Measurements from ENCODE around the gene NR4A1. TPM values are rescaled to one million over a fixed set of nuclear protein-coding genes. Genes with fewer than 3 reads are reported as not detected.
A peak's percentile ranks its signal among the peaks of the same experiment; 100 is the strongest.

Gene NR4A1
- total RNA-seq, 1 experiment from 2014 or later = 25.8 TPM

DNA sequence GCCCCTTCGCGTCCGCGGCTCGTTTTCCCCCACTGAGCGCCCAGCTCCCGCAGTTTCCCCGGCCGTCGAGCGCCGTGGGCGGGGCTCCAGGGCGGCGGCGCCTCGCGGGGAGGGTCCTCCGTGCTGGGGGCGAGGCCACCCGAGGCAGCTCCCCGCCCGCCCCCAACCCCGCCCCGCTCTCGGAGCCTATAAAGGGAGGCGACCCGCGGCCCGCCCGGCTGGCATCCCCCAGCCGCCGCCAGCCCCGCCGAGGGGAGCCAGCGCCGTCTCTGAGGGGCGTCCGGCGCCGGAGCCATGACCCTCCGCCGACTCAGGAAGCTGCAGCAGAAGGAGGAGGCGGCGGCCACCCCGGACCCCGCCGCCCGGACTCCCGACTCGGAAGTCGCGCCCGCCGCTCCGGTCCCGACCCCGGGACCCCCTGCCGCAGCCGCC lies 44.5 kb upstream of the NR4A1 start, which contains the start of gene TAMALIN:
Gene TAMALIN, plus strand, starts transcription at position 221 of the 432 bp plus-strand sequence. Its CDS starts 74 bp downstream, at position 295.
- H3K27ac ChIP-seq (ENCODE audit: insufficient read length, low read depth, low read length) = no peak within 1 kb of the TSS
- H3K79me2 ChIP-seq (ENCODE audit: insufficient read depth, low read length) = no peaks in the 10 kb centered on the region
- no peak within 1 kb of the TSS for H4K8ac ChIP-seq (replicated peaks; ENCODE audit: insufficient read length, low read depth, low read length)
- H4K5ac ChIP-seq (ENCODE audit: insufficient read length, low read depth, low read length) = no peak within 1 kb of the TSS
- peak within 1 kb of the TSS; percentile 50; the same call in 1 of the 2 replicates for H3K14ac ChIP-seq (ENCODE audit: insufficient read depth, low read length)
- H2BK15ac ChIP-seq (ENCODE audit: low read depth, low read length) = no peak within 1 kb of the TSS
- Mint-ChIP-seq H3K4me3 (peak within 1 kb of the TSS; percentile 75 to 96), H3K27ac (no peak within 1 kb of the TSS), H3K27me3 (ENCODE audit: low read depth) (peaks cover 68% of the 10 kb centered on the region), H3K9me3 (no peaks in the 10 kb centered on the region; a peak in 2 of 5 replicates), H3K36me3 (ENCODE audit: insufficient read depth in 1 of 3, low read depth in 3 of 3) (peaks cover 0 to 8% (median 7%) of the 10 kb centered on the region in 3 experiments; a peak in 5 of 7 replicates), H3K4me1 (peaks cover 31 to 49% of the 10 kb centered on the region in 2 experiments)
- H3K56ac ChIP-seq (ENCODE audit: insufficient read length, low read depth, low read length) = no peak within 1 kb of the TSS
- no peak within 1 kb of the TSS for H3K23ac ChIP-seq (ENCODE audit: insufficient read length, low read depth, low read length)
- H3K18ac ChIP-seq (ENCODE audit: insufficient read length, low read depth, low read length) = no peak within 1 kb of the TSS
- H3K4me1 ChIP-seq (ENCODE audit: insufficient read depth, low read length) = peaks cover 5% of the 10 kb centered on the region; the same call in 1 of the 2 replicates
- H3K79me1 ChIP-seq (ENCODE audit: insufficient read depth, low read depth, low read length, poor library complexity, severe bottlenecking) = no peaks in the 10 kb centered on the region
- no peak within 1 kb of the TSS for H3T11ph ChIP-seq (ENCODE audit: low read length)
- peaks cover 7% of the 10 kb centered on the region for H3K23me2 ChIP-seq (ENCODE audit: insufficient read length, low read depth, low read length, poor library complexity, severe bottlenecking)
- WGBS (ENCODE audit: extremely low coverage, insufficient read length, low lambda C conversion rate) = no CpG with 5 or more reads among the region's 60 CpGs
- H3K9ac ChIP-seq (ENCODE audit: extremely low read depth, insufficient read length, low read length) = no peak within 1 kb of the TSS
- H2BK12ac ChIP-seq (ENCODE audit: insufficient read length, low read depth, low read length) = no peak within 1 kb of the TSS
- DNase-seq = peak; percentile 64
- no peaks in the 10 kb centered on the region for H4K20me1 ChIP-seq (ENCODE audit: control insufficient read depth, insufficient read depth, insufficient read length)
- H2AFZ ChIP-seq (ENCODE audit: low read length) = no peak within 1 kb of the TSS
- H4K91ac ChIP-seq (ENCODE audit: insufficient read length, low read depth, low read length) = no peak within 1 kb of the TSS
- no peak within 1 kb of the TSS for H2BK5ac ChIP-seq (ENCODE audit: insufficient read length, low read length)
- peaks cover 17% of the 10 kb centered on the region for H3K27me3 ChIP-seq (ENCODE audit: insufficient read depth, low read length)
- H3K4me2 ChIP-seq (ENCODE audit: insufficient read depth, insufficient read length, low read length) = peak within 1 kb of the TSS; percentile 46
- H2BK120ac ChIP-seq (ENCODE audit: low read depth, low read length, poor library complexity, severe bottlenecking) = no peak within 1 kb of the TSS
- TF ChIP-seq, protein P1, sequence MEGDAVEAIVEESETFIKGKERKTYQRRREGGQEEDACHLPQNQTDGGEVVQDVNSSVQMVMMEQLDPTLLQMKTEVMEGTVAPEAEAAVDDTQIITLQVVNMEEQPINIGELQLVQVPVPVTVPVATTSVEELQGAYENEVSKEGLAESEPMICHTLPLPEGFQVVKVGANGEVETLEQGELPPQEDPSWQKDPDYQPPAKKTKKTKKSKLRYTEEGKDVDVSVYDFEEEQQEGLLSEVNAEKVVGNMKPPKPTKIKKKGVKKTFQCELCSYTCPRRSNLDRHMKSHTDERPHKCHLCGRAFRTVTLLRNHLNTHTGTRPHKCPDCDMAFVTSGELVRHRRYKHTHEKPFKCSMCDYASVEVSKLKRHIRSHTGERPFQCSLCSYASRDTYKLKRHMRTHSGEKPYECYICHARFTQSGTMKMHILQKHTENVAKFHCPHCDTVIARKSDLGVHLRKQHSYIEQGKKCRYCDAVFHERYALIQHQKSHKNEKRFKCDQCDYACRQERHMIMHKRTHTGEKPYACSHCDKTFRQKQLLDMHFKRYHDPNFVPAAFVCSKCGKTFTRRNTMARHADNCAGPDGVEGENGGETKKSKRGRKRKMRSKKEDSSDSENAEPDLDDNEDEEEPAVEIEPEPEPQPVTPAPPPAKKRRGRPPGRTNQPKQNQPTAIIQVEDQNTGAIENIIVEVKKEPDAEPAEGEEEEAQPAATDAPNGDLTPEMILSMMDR (conservative IDR thresholded peaks at IDR 0.05) = no peak
- H2BK20ac ChIP-seq (ENCODE audit: low read depth, low read length, poor library complexity, severe bottlenecking) = no peak within 1 kb of the TSS
- H3K9me3 ChIP-seq (ENCODE audit: control insufficient read depth, low read depth, low read length) = no peaks in the 10 kb centered on the region
- no peak within 1 kb of the TSS for H2AK5ac ChIP-seq (ENCODE audit: insufficient read length, low read length)
- H3K4ac ChIP-seq (ENCODE audit: low read depth, low read length) = no peak within 1 kb of the TSS

All from H9 (cell line).